ENCODE measurements around the gene MRPL2. TPM values are rescaled to one million over a fixed set of nuclear protein-coding genes. Genes with fewer than 3 reads are reported as not detected.

Gene MRPL2
- total and polyA plus RNA-seq, 2 of the 8 experiments (the other 6 are each of a cell fraction or from before 2014, with no cell fraction given): 58.7 to 99.9 TPM

DNA sequence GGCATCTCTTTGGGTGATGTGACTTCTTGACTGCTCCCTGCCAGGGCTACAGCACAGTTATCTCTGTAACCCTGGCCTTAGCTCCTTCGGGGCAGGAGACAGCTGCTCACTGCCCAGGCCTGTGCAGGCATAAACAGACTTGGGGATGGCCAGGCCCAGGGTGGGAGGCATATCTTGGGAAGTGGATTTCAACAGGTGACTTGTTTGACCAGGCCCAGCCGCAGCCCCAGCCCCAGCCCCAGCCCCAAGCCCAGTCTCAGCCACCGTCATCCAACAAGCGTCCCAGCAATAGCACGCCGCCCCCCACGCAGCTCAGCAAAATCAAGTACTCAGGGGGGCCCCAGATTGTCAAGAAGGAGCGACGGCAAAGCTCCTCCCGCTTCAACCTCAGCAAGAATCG, 53.0 kb downstream of the MRPL2 start:
- Histone ChIP-seq H2AK5ac (ENCODE audit: low read depth, low read length) (no peak overlapping the region), H3K4me1 (replicated peaks in 1 of 4; ENCODE audit: control insufficient read depth in 3 of 4, insufficient read depth in 4 of 4, low read length in 3 of 4) (no peaks in the 10 kb centered on the region), H3K79me1 (ENCODE audit: low read depth, low read length) (peaks cover 3% of the 10 kb centered on the region), H3K14ac (ENCODE audit: insufficient read length) (no peak overlapping the region), H2BK15ac (ENCODE audit: low read length) (no peak overlapping the region), H3K36me3 (ENCODE audit: control insufficient read depth in 2 of 4, insufficient read depth in 4 of 4, low read length in 3 of 4) (peaks cover 9 to 44% (median 28%) of the 10 kb centered on the region in 4 experiments), H2BK5ac (ENCODE audit: low read depth, low read length) (no peak overlapping the region), H3K9ac (replicated peaks in 1 of 4; ENCODE audit: extremely low read depth in 1 of 4, low read depth in 3 of 4, low read length in 3 of 4) (no peak overlapping the region), H2BK12ac (ENCODE audit: low read depth, low read length) (no peak overlapping the region), H3K4me2 (ENCODE audit: insufficient read depth in 1 of 2, low read depth in 2 of 2, low read length in 2 of 2) (no peak overlapping the region), H3K18ac (ENCODE audit: extremely low read depth, low read length) (no peak overlapping the region), H3K27me3 (replicated peaks in 1 of 4; ENCODE audit: control insufficient read depth in 3 of 4, extremely low read depth in 1 of 4, insufficient read depth in 3 of 4, low read length in 3 of 4) (no peaks in the 10 kb centered on the region), H2BK20ac (ENCODE audit: low read length) (no peak overlapping the region), H3K23me2 (ENCODE audit: low read depth, low read length) (no peaks in the 10 kb centered on the region), H2AFZ (ENCODE audit: low read length) (no peak overlapping the region), H3K79me2 (ENCODE audit: control insufficient read depth in 1 of 2, insufficient read depth in 2 of 2, low read length in 2 of 2) (no peaks in the 10 kb centered on the region), H3K23ac (ENCODE audit: insufficient read length) (no peak overlapping the region), H4K8ac (ENCODE audit: extremely low read depth, insufficient read depth, low read length) (no peak overlapping the region), H3K4me3 (ENCODE audit: extremely low read depth in 1 of 4, insufficient read depth in 2 of 4, low read depth in 3 of 4, low read length in 4 of 4) (no peak overlapping the region), H4K20me1 (replicated peaks in 1 of 2; ENCODE audit: control insufficient read depth in 1 of 2, insufficient read depth in 2 of 2, low read length in 2 of 2) (peaks cover 0 to 14% of the 10 kb centered on the region in 2 experiments), H3K4ac (replicated peaks; ENCODE audit: insufficient read length, low read depth, low read length) (no peak overlapping the region), H2BK120ac (replicated peaks; ENCODE audit: low read depth, low read length) (no peak overlapping the region), H3K9me3 (ENCODE audit: insufficient read depth in 2 of 2, low read depth in 1 of 2, low read length in 1 of 2) (no peaks in the 10 kb centered on the region), H3K27ac (ENCODE audit: low read depth, low read length) (no peak overlapping the region), H4K5ac (ENCODE audit: insufficient read length, low read depth, low read length) (no peak overlapping the region), H3K56ac (replicated peaks; ENCODE audit: insufficient read length, low read depth, low read length) (no peak overlapping the region), H4K91ac (replicated peaks; ENCODE audit: insufficient read length, low read length) (no peak overlapping the region)
- WGBS, 2 experiments (ENCODE audit: extremely low coverage in 1 of 2, insufficient coverage in 1 of 2, insufficient read length in 1 of 2, insufficient replicate concordance in 2 of 2, low coverage in 1 of 2, low lambda C conversion rate in 2 of 2, missing lambda C conversion rate in 1 of 2): 89% methylated on average over 11 of the region's 11 CpGs; no CpG with 5 or more reads in 1 of the 2 experiments
- FAIRE-seq (no peak), DNase-seq (ENCODE audit: low read depth in 1 of 2, low spot score in 2 of 2) (no peak)
- CTCF ChIA-PET (ENCODE audit: partially characterized antibody): interaction anchor here (0.5 to 6.0 kb wide), 11 partner anchors 9 to 359 kb away, joined by 3 to 33 read pairs (median 4); partner anchors contain the start of gene RRP36
- POLR2A ChIA-PET (ENCODE audit: partially characterized antibody): interaction anchor here (0.8 to 2.0 kb wide), 5 partner anchors 11 to 23 kb away, joined by 3 to 11 read pairs (median 4); partner anchors contain the start of gene RRP36
- TF ChIP-seq PHF8 (conservative IDR thresholded peaks at IDR 0.05; ENCODE audit: low read depth, low read length) (no peak), SAP30 (IDR thresholded peaks at IDR 0.05; ENCODE audit: insufficient read depth, insufficient replicate concordance, low read length) (no peak), SP1 (IDR thresholded peaks at IDR 0.05; ENCODE audit: low read depth, low read length) (no peak), USF2 (IDR thresholded peaks at IDR 0.05; ENCODE audit: low read length) (no peak), TAF7 (optimal IDR thresholded peaks at IDR 0.05; ENCODE audit: borderline replicate concordance, low read depth, low read length) (no peak), HDAC2 (IDR thresholded peaks at IDR 0.05; ENCODE audit: borderline replicate concordance in 1 of 2, low read depth in 2 of 2, low read length in 2 of 2) (no peak), GABPA (IDR thresholded peaks at IDR 0.05; ENCODE audit: borderline replicate concordance, insufficient read depth, low read length) (no peak), JUND (IDR thresholded peaks at IDR 0.05; ENCODE audit: low read length) (no peak), ASH2L (IDR thresholded peaks at IDR 0.05; ENCODE audit: low read length) (no peak), TAF1 (IDR thresholded peaks at IDR 0.05; ENCODE audit: low read depth, low read length) (no peak), ATF2 (IDR thresholded peaks at IDR 0.05; ENCODE audit: low read length) (no peak)
